H1 (cell line): ENCODE results near the gene POMT2. TPM values are rescaled to one million over a fixed set of nuclear protein-coding genes. Genes with fewer than 3 reads are reported as not detected.

Experiments
- CTCF ChIA-PET: fragments of 300-600 bp; sonication (Branson Sonifier 250); formaldehyde crosslinking; loops from one replicate; lab custom pipeline; 2021; ENCODE audit not compliant: partially characterized antibody; lab: Charles Lee
- POLR2A ChIA-PET: fragments of 300-600 bp; sonication (Branson Sonifier 250); formaldehyde crosslinking; loops from one replicate; lab custom pipeline; 2021; ENCODE audit warnings: inconsistent platforms; ENCODE audit not compliant: partially characterized antibody; lab: Charles Lee
- DNase-seq, 2 experiments: peaks; one replicate each; pipeline versions ENCODE4 v3.0.0 to v3.0.0-alpha.2; 2010 to 2022; ENCODE audit warnings: low spot score in 2 of 2, low read depth in 1 of 2, mixed read lengths in 1 of 2
- FAIRE-seq: peaks from 2 replicates; lab custom pipeline; 2011; peaks lifted over from hg19 to GRCh38; lab: Jason Lieb, UNC
- H2AFZ ChIP-seq: 2 replicates; pipeline ENCODE4 v1.8.1; 2012; ENCODE audit warnings: low read length, inconsistent platforms
- H2AK5ac ChIP-seq: 2 replicates; pipeline ENCODE4 v1.6.1; 2013; ENCODE audit warnings: low read depth, low read length
- H2BK120ac ChIP-seq: replicated peaks from 2 replicates; pipeline ENCODE3; 2013; ENCODE audit warnings: low read depth, low read length, inconsistent platforms
- H2BK12ac ChIP-seq: 2 replicates; pipeline ENCODE4 v1.6.1; 2013; ENCODE audit warnings: low read depth, low read length
- H2BK15ac ChIP-seq: 2 replicates; pipeline ENCODE4 v1.6.1; 2013; ENCODE audit warnings: low read length
- H2BK20ac ChIP-seq: 2 replicates; pipeline ENCODE4 v1.6.1; 2013; ENCODE audit warnings: low read length
- H2BK5ac ChIP-seq: 2 replicates; pipeline ENCODE4 v1.6.1; 2013; ENCODE audit warnings: low read depth, low read length
- H3K14ac ChIP-seq: 2 replicates; pipeline ENCODE4 v1.6.1; 2013; ENCODE audit warnings: inconsistent platforms; ENCODE audit not compliant: insufficient read length
- H3K18ac ChIP-seq: 2 replicates; pipeline ENCODE4 v1.6.1; 2013; ENCODE audit warnings: low read length; ENCODE audit errors: extremely low read depth
- H3K23ac ChIP-seq: 2 replicates; pipeline ENCODE4 v1.6.1; 2013; ENCODE audit warnings: inconsistent platforms; ENCODE audit not compliant: insufficient read length
- H3K23me2 ChIP-seq: 2 replicates; pipeline ENCODE4 v1.6.1; 2013; ENCODE audit warnings: low read depth, low read length
- H3K27ac ChIP-seq: 2 replicates; pipeline ENCODE4 v1.6.1; 2011; ENCODE audit warnings: low read depth, low read length, inconsistent platforms
- H3K27me3 ChIP-seq, 4 experiments: replicated peaks in 1 of 4; 1 replicate in 1 of 4; 2 replicates in 3 of 4; pipeline versions ENCODE4 v1.6.1 to v1.8.1; 2011 to 2013; ENCODE audit warnings: low read length in 3 of 4, mild to moderate bottlenecking in 3 of 4, inconsistent platforms in 2 of 4, mixed read lengths in 2 of 4, moderate library complexity in 1 of 4; ENCODE audit not compliant: control insufficient read depth in 3 of 4, insufficient read depth in 3 of 4; ENCODE audit errors: extremely low read depth in 1 of 4
- H3K36me3 ChIP-seq, 4 experiments: 2 replicates each; pipeline versions ENCODE4 v1.6.1 to v1.8.1; 2011 to 2013; ENCODE audit warnings: mild to moderate bottlenecking in 4 of 4, low read length in 3 of 4, moderate library complexity in 2 of 4, control low read depth in 1 of 4, inconsistent platforms in 1 of 4; ENCODE audit not compliant: insufficient read depth in 4 of 4, control insufficient read depth in 2 of 4
- H3K4ac ChIP-seq: replicated peaks from 2 replicates; pipeline ENCODE3; 2013; ENCODE audit warnings: low read length, low read depth, mixed read lengths, inconsistent platforms; ENCODE audit not compliant: insufficient read length
- H3K4me1 ChIP-seq, 4 experiments: replicated peaks in 1 of 4; 1 replicate in 1 of 4; 2 replicates in 3 of 4; pipeline versions ENCODE4 v1.6.1 to v1.8.1; 2011 to 2013; ENCODE audit warnings: low read length in 3 of 4, inconsistent platforms in 2 of 4, mixed read lengths in 1 of 4; ENCODE audit not compliant: insufficient read depth in 4 of 4, control insufficient read depth in 3 of 4
- H3K4me2 ChIP-seq, 2 experiments: 2 replicates each; pipeline versions ENCODE4 v1.6.1 to v1.8.1; 2011 to 2013; ENCODE audit warnings: low read depth in 2 of 2, low read length in 2 of 2, control low read depth in 1 of 2, inconsistent platforms in 1 of 2, mild to moderate bottlenecking in 1 of 2; ENCODE audit not compliant: insufficient read depth in 1 of 2
- H3K4me3 ChIP-seq, 4 experiments: fragments of 200-600, 300-600 bp in 1 of 4; sonication (generic), shearing (Covaris generic), sonication (Bioruptor Twin) in 1 of 4; 2 replicates each; pipeline versions ENCODE4 v1.5.1 to v1.8.1; 2011 to 2016; ENCODE audit warnings: low read length in 4 of 4, low read depth in 3 of 4, control low read depth in 2 of 4, inconsistent platforms in 2 of 4, mild to moderate bottlenecking in 2 of 4, mixed read lengths in 1 of 4, moderate library complexity in 1 of 4; ENCODE audit not compliant: insufficient read depth in 2 of 4; ENCODE audit errors: extremely low read depth in 1 of 4
- H3K56ac ChIP-seq: replicated peaks from 2 replicates; pipeline ENCODE3; 2013; ENCODE audit warnings: low read depth, mild to moderate bottlenecking, mixed read lengths, low read length, inconsistent platforms; ENCODE audit not compliant: insufficient read length
- H3K79me1 ChIP-seq: 2 replicates; pipeline ENCODE4 v1.6.1; 2013; ENCODE audit warnings: low read depth, low read length, control low read depth
- H3K79me2 ChIP-seq, 2 experiments: 2 replicates each; pipeline versions ENCODE4 v1.6.1 to v1.8.1; 2012 to 2013; ENCODE audit warnings: low read length in 2 of 2, mild to moderate bottlenecking in 2 of 2, inconsistent platforms in 1 of 2; ENCODE audit not compliant: insufficient read depth in 2 of 2, control insufficient read depth in 1 of 2
- H3K9ac ChIP-seq, 4 experiments: replicated peaks in 1 of 4; 1 replicate in 1 of 4; 2 replicates in 3 of 4; pipeline versions ENCODE4 v1.6.1 to v1.8.1; 2011 to 2013; ENCODE audit warnings: low read depth in 3 of 4, low read length in 3 of 4, control low read depth in 2 of 4, mild to moderate bottlenecking in 2 of 4, moderate library complexity in 2 of 4, inconsistent platforms in 1 of 4; ENCODE audit errors: extremely low read depth in 1 of 4
- H3K9me3 ChIP-seq, 2 experiments: 2 replicates each; pipeline versions ENCODE4 v1.6.1 to v1.8.1; 2012 to 2013; ENCODE audit warnings: mild to moderate bottlenecking in 2 of 2, moderate library complexity in 2 of 2, control low read depth in 1 of 2, inconsistent platforms in 1 of 2, low read depth in 1 of 2, low read length in 1 of 2, mixed read lengths in 1 of 2; ENCODE audit not compliant: insufficient read depth in 2 of 2
- H4K20me1 ChIP-seq, 2 experiments: replicated peaks in 1 of 2; 2 replicates each; pipeline versions ENCODE3 to v1.8.1; 2011 to 2013; ENCODE audit warnings: inconsistent platforms in 2 of 2, low read length in 2 of 2, mild to moderate bottlenecking in 1 of 2; ENCODE audit not compliant: insufficient read depth in 2 of 2, control insufficient read depth in 1 of 2
- H4K5ac ChIP-seq: 2 replicates; pipeline ENCODE4 v1.6.1; 2013; ENCODE audit warnings: low read length, low read depth, mixed read lengths, inconsistent platforms; ENCODE audit not compliant: insufficient read length
- H4K8ac ChIP-seq: 2 replicates; pipeline ENCODE4 v1.8.0; 2013; ENCODE audit warnings: mild to moderate bottlenecking, moderate library complexity, low read length, inconsistent platforms; ENCODE audit not compliant: insufficient read depth; ENCODE audit errors: extremely low read depth
- H4K91ac ChIP-seq: replicated peaks from 2 replicates; pipeline ENCODE3; 2013; ENCODE audit warnings: low read length, mixed read lengths, inconsistent platforms; ENCODE audit not compliant: insufficient read length
- CHD1 ChIP-seq: IDR thresholded peaks from 2 replicates; pipeline ENCODE4 v1.6.1; 2012; ENCODE audit warnings: low read depth, low read length, improper control_type of control experiment
- CREB1 ChIP-seq: IDR thresholded peaks from 2 replicates; pipeline ENCODE4 v1.6.1; 2012; ENCODE audit warnings: inconsistent platforms
- E2F6 ChIP-seq: IDR thresholded peaks from 2 replicates; pipeline ENCODE4 v1.6.1; 2012; ENCODE audit warnings: inconsistent platforms
- GABPA ChIP-seq: IDR thresholded peaks from 2 replicates; pipeline ENCODE4 v1.6.1; 2011; ENCODE audit warnings: mild to moderate bottlenecking, low read length, moderate library complexity, borderline replicate concordance; ENCODE audit not compliant: insufficient read depth
- NRF1 ChIP-seq: IDR thresholded peaks from 2 replicates; pipeline ENCODE4 v1.6.1; 2011; ENCODE audit warnings: mild to moderate bottlenecking, low read depth, low read length, improper control_type of control experiment
- SUZ12 ChIP-seq: fragments of 200-600 bp; sonication (generic); IDR thresholded peaks from 2 replicates; pipeline ENCODE4 v1.6.1; 2012; ENCODE audit warnings: mild to moderate bottlenecking, inconsistent platforms, low read length, moderate library complexity, mixed read lengths
- ZNF274 ChIP-seq: IDR thresholded peaks from 2 replicates; pipeline ENCODE4 v1.7.0; 2012; ENCODE audit warnings: low read length, borderline replicate concordance; ENCODE audit errors: extremely low read depth
- WGBS, 2 experiments: shearing (Covaris generic) in 1 of 2; methylation state at CpG; one replicate each; pipeline versions ENCODE4 v1.1.6 to v1.1.7; 2013 to 2015; ENCODE audit warnings: low lambda C conversion rate in 2 of 2, mixed read lengths in 2 of 2, inconsistent platforms in 1 of 2, low coverage in 1 of 2, missing lambda C conversion rate in 1 of 2; ENCODE audit not compliant: insufficient replicate concordance in 2 of 2, insufficient coverage in 1 of 2, insufficient read length in 1 of 2; ENCODE audit errors: extremely low coverage in 1 of 2, missing lambda C conversion rate in 1 of 2; 5-methylcytosine and 5-hydroxymethylcytosine counted together
- polyA plus RNA-seq, 7 experiments: library from polyadenylated mRNA; depleted of rRNA in 3 of 7; stranded (reverse) in 5 of 7; unstranded in 2 of 7; fragments of >200 nt in 5 of 7; fragments of 200-250 nt in 2 of 7; gene quantifications; 1 replicate in 5 of 7; 2 replicates in 1 of 7; 4 replicates in 1 of 7; pipeline versions ENCODE4 v1.2.1 to v1.2.3, GENCODE V29; 2011 to 2013; ENCODE audit warnings: missing spikeins in 2 of 7, mixed read lengths in 2 of 7
- total RNA-seq: library from RNA; stranded (reverse); fragmentation: NEBNext Ultra II Directional; extraction: Animal tissue kit (Norgen Biotek cat#: 25700); gene quantifications from 2 replicates; pipeline ENCODE4 v1.2.1, GENCODE V29; 2021

The POMT2 gene
- total and polyA plus RNA-seq, 2 of the 8 experiments (the other 6 are each of a cell fraction or from before 2014, with no cell fraction given), result 20.8 to 44.9 TPM

- H3K79me1 ChIP-seq, result no peaks in the 10 kb centered on the region
- no peak for FAIRE-seq
- no peak for DNase-seq
- H3K18ac ChIP-seq, result no peak overlapping the region
- H3K56ac ChIP-seq, result no peak overlapping the region
- no peak overlapping the region; the same call in 1 of the 2 replicates for H4K8ac ChIP-seq
- no peak overlapping the region for H2BK5ac ChIP-seq
- no peak overlapping the region for H2AFZ ChIP-seq
- no peak overlapping the region for H4K5ac ChIP-seq
- H3K9me3 ChIP-seq, result no peaks in the 10 kb centered on the region
- ChIA-PET POLR2A (interaction anchor here (1.5 kb wide), 1 partner anchor 9 kb away, joined by 7 read pairs; no protein-coding TSS in a partner anchor), CTCF (interaction anchor here (0.8 to 3.8 kb wide), 12 partner anchors 11 to 390 kb away, joined by 3 to 11 read pairs (median 4); no protein-coding TSS in a partner anchor)
- H3K4me2 ChIP-seq, result no peak overlapping the region
- no peaks in the 10 kb centered on the region for H4K20me1 ChIP-seq
- H3K4me1 ChIP-seq, result peaks cover 0 to 3% (median under 1%) of the 10 kb centered on the region in 4 experiments; a peak in 2 of 7 replicates
- no peak overlapping the region for H4K91ac ChIP-seq
- no peak overlapping the region for H2BK120ac ChIP-seq
- H3K79me2 ChIP-seq, result no peaks in the 10 kb centered on the region
- no peak overlapping the region for H2BK15ac ChIP-seq
- no peak overlapping the region for H3K27ac ChIP-seq
- no peak overlapping the region for H3K4ac ChIP-seq
- no peak overlapping the region for H3K9ac ChIP-seq
- H3K23ac ChIP-seq, result no peak overlapping the region
- no peak overlapping the region for H2BK20ac ChIP-seq
- 94% methylated on average over 2 of the region's 2 CpGs; no CpG with 5 or more reads in 1 of the 2 experiments for WGBS, 2 experiments
- H2AK5ac ChIP-seq, result no peak overlapping the region
- H3K14ac ChIP-seq, result no peak overlapping the region
- no peaks in the 10 kb centered on the region for H3K36me3 ChIP-seq
- no peak overlapping the region for H2BK12ac ChIP-seq
- H3K4me3 ChIP-seq, result no peak overlapping the region
- no peaks in the 10 kb centered on the region; the same call in 1 of the 2 replicates for H3K23me2 ChIP-seq
- H3K27me3 ChIP-seq, result peaks cover 2 to 20% (median 14%) of the 10 kb centered on the region in 4 experiments; a peak in 6 of 7 replicates
- TF ChIP-seq NRF1 (no peak), CHD1 (no peak), E2F6 (no peak), ZNF274 (no peak), CREB1 (no peak), GABPA (no peak), SUZ12 (no peak)
Observed at GRCh38 chr14:77265187-77265515, 55.5 kb downstream of the POMT2 start.
